ENCODE data around the gene CD300A. TPM values are rescaled to one million over a fixed set of nuclear protein-coding genes. Genes with fewer than 3 reads are reported as not detected.

CD300A gene
- total and polyA plus RNA-seq, 2 donors: 26.7 to 28.0 TPM

- 85% methylated on average over 3 of the region's 3 CpGs for WGBS
- DNase-seq (ENCODE audit: low read depth in 6 of 9, low spot score in 9 of 9): no peak
- H3K9me3 ChIP-seq (ENCODE audit: control insufficient read depth in 2 of 2, insufficient read depth in 1 of 2, low read length in 1 of 2): no peaks in the 10 kb centered on the region
- H3K27me3 ChIP-seq (ENCODE audit: control insufficient read depth in 2 of 2, insufficient read depth in 1 of 2, low read length in 1 of 2): peaks cover 0 to 8% of the 10 kb centered on the region in 2 donors
- no peaks in the 10 kb centered on the region for H3K36me3 ChIP-seq (ENCODE audit: control insufficient read depth in 2 of 2, insufficient read depth in 2 of 2, low read length in 1 of 2)
- H3K27ac ChIP-seq (ENCODE audit: low read depth in 1 of 2, low read length in 1 of 2): no peak overlapping the region
- no peak overlapping the region for H3K4me3 ChIP-seq (ENCODE audit: low read length in 2 of 2)
- H3K4me1 ChIP-seq (ENCODE audit: control insufficient read depth in 2 of 2, insufficient read depth in 2 of 2, low read length in 2 of 2): peaks cover 31 to 72% of the 10 kb centered on the region in 2 donors
These were observed 7.6 kb upstream of the CD300A start for GRCh38 chr17:74458835-74459234.

GRCh38 chr17:74459622-74460021 is 6.8 kb upstream of the CD300A start:
- no peak for DNase-seq (ENCODE audit: low read depth in 6 of 9, low spot score in 9 of 9)
- Histone ChIP-seq H3K4me1 (ENCODE audit: control insufficient read depth in 2 of 2, insufficient read depth in 2 of 2, low read length in 2 of 2) (peaks cover 29 to 74% of the 10 kb centered on the region in 2 donors), H3K9me3 (ENCODE audit: control insufficient read depth in 2 of 2, insufficient read depth in 1 of 2, low read length in 1 of 2) (no peaks in the 10 kb centered on the region), H3K36me3 (ENCODE audit: control insufficient read depth in 2 of 2, insufficient read depth in 2 of 2, low read length in 1 of 2) (no peaks in the 10 kb centered on the region), H3K27me3 (ENCODE audit: control insufficient read depth in 2 of 2, insufficient read depth in 1 of 2, low read length in 1 of 2) (peaks cover 0 to 3% of the 10 kb centered on the region in 2 donors), H3K27ac (ENCODE audit: low read depth in 1 of 2, low read length in 1 of 2) (no peak overlapping the region), H3K4me3 (ENCODE audit: low read length in 2 of 2) (no peak overlapping the region)
- WGBS: 87% methylated on average over 7 of the region's 7 CpGs

- no peaks in the 10 kb centered on the region for H3K36me3 ChIP-seq (ENCODE audit: control insufficient read depth in 2 of 2, insufficient read depth in 2 of 2, low read length in 1 of 2)
- 84% methylated on average over 2 of the region's 2 CpGs for WGBS
- H3K27ac ChIP-seq (ENCODE audit: low read depth in 1 of 2, low read length in 1 of 2): no peak overlapping the region
- H3K4me1 ChIP-seq (ENCODE audit: control insufficient read depth in 2 of 2, insufficient read depth in 2 of 2, low read length in 2 of 2): peaks cover 26 to 72% of the 10 kb centered on the region in 2 donors
- peak in 1 of 9 donors; percentile 50 for DNase-seq (ENCODE audit: low read depth in 6 of 9, low spot score in 9 of 9)
- no peaks in the 10 kb centered on the region for H3K9me3 ChIP-seq (ENCODE audit: control insufficient read depth in 2 of 2, insufficient read depth in 1 of 2, low read length in 1 of 2)
- H3K27me3 ChIP-seq (ENCODE audit: control insufficient read depth in 2 of 2, insufficient read depth in 1 of 2, low read length in 1 of 2): no peaks in the 10 kb centered on the region
- no peak overlapping the region for H3K4me3 ChIP-seq (ENCODE audit: low read length in 2 of 2)
These were observed 6.2 kb upstream of the CD300A start for GRCh38 chr17:74460241-74460640.

GRCh38 chr17:74460996-74461395 is 5.4 kb upstream of the CD300A start:
- DNase-seq (ENCODE audit: low read depth in 6 of 9, low spot score in 9 of 9): no peak
- Histone ChIP-seq H3K27me3 (ENCODE audit: control insufficient read depth in 2 of 2, insufficient read depth in 1 of 2, low read length in 1 of 2) (no peaks in the 10 kb centered on the region), H3K4me1 (ENCODE audit: control insufficient read depth in 2 of 2, insufficient read depth in 2 of 2, low read length in 2 of 2) (peaks cover 30 to 75% of the 10 kb centered on the region in 2 donors), H3K9me3 (ENCODE audit: control insufficient read depth in 2 of 2, insufficient read depth in 1 of 2, low read length in 1 of 2) (no peaks in the 10 kb centered on the region), H3K4me3 (ENCODE audit: low read length in 2 of 2) (no peak overlapping the region), H3K36me3 (ENCODE audit: control insufficient read depth in 2 of 2, insufficient read depth in 2 of 2, low read length in 1 of 2) (no peaks in the 10 kb centered on the region), H3K27ac (ENCODE audit: low read depth in 1 of 2, low read length in 1 of 2) (peak overlapping the region in 1 of 2 donors; percentile 50)
- whole genome bisulfite sequencing: 98% methylated on average over 7 of the region's 7 CpGs

- Histone ChIP-seq H3K27me3 (ENCODE audit: control insufficient read depth in 2 of 2, insufficient read depth in 1 of 2, low read length in 1 of 2) (peaks cover 0 to 2% of the 10 kb centered on the region in 2 donors), H3K4me3 (ENCODE audit: low read length in 2 of 2) (no peak overlapping the region), H3K36me3 (ENCODE audit: control insufficient read depth in 2 of 2, insufficient read depth in 2 of 2, low read length in 1 of 2) (no peaks in the 10 kb centered on the region), H3K4me1 (ENCODE audit: control insufficient read depth in 2 of 2, insufficient read depth in 2 of 2, low read length in 2 of 2) (peaks cover 34 to 81% of the 10 kb centered on the region in 2 donors), H3K27ac (ENCODE audit: low read depth in 1 of 2, low read length in 1 of 2) (peak overlapping the region; percentile 26 to 50), H3K9me3 (ENCODE audit: control insufficient read depth in 2 of 2, insufficient read depth in 1 of 2, low read length in 1 of 2) (no peaks in the 10 kb centered on the region)
- 67% methylated on average over 10 of the region's 10 CpGs for WGBS
- peak in 1 of 9 donors; percentile 51 for DNase-seq (ENCODE audit: low read depth in 6 of 9, low spot score in 9 of 9)
These were observed 4.8 kb upstream of the CD300A start for GRCh38 chr17:74461611-74462010.

GRCh38 chr17:74464730-74465377 is 1.6 kb upstream of the CD300A start:
- peak in 1 of 9 donors; percentile 39 for DNase-seq (ENCODE audit: low read depth in 6 of 9, low spot score in 9 of 9)
- Histone ChIP-seq H3K4me1 (ENCODE audit: control insufficient read depth in 2 of 2, insufficient read depth in 2 of 2, low read length in 2 of 2) (peaks cover 38 to 81% of the 10 kb centered on the region in 2 donors), H3K27ac (ENCODE audit: low read depth in 1 of 2, low read length in 1 of 2) (peak overlapping the region in 1 of 2 donors; percentile 34), H3K4me3 (ENCODE audit: low read length in 2 of 2) (no peak overlapping the region), H3K9me3 (ENCODE audit: control insufficient read depth in 2 of 2, insufficient read depth in 1 of 2, low read length in 1 of 2) (no peaks in the 10 kb centered on the region), H3K27me3 (ENCODE audit: control insufficient read depth in 2 of 2, insufficient read depth in 1 of 2, low read length in 1 of 2) (peaks cover 0 to 4% of the 10 kb centered on the region in 2 donors), H3K36me3 (ENCODE audit: control insufficient read depth in 2 of 2, insufficient read depth in 2 of 2, low read length in 1 of 2) (no peaks in the 10 kb centered on the region)
- WGBS: 90% methylated on average over 7 of the region's 7 CpGs

- Histone ChIP-seq H3K36me3 (ENCODE audit: control insufficient read depth in 2 of 2, insufficient read depth in 2 of 2, low read length in 1 of 2) (no peaks in the 10 kb centered on the region), H3K9me3 (ENCODE audit: control insufficient read depth in 2 of 2, insufficient read depth in 1 of 2, low read length in 1 of 2) (no peaks in the 10 kb centered on the region), H3K4me1 (ENCODE audit: control insufficient read depth in 2 of 2, insufficient read depth in 2 of 2, low read length in 2 of 2) (peaks cover 38 to 76% of the 10 kb centered on the region in 2 donors), H3K4me3 (ENCODE audit: low read length in 2 of 2) (no peak overlapping the region), H3K27ac (ENCODE audit: low read depth in 1 of 2, low read length in 1 of 2) (peak overlapping the region; percentile 61 to 77), H3K27me3 (ENCODE audit: control insufficient read depth in 2 of 2, insufficient read depth in 1 of 2, low read length in 1 of 2) (peaks cover 0 to 4% of the 10 kb centered on the region in 2 donors)
- no peak for DNase-seq (ENCODE audit: low read depth in 6 of 9, low spot score in 9 of 9)
- 84% methylated on average over 8 of the region's 8 CpGs for WGBS
These were observed 890 bp upstream of the CD300A start for GRCh38 chr17:74465378-74466110.

- Histone ChIP-seq H3K27me3 (ENCODE audit: control insufficient read depth in 2 of 2, insufficient read depth in 1 of 2, low read length in 1 of 2) (peaks cover 0 to 4% of the 10 kb centered on the region in 2 donors), H3K4me3 (ENCODE audit: low read length in 2 of 2) (peak overlapping the region; percentile 52 to 61), H3K36me3 (ENCODE audit: control insufficient read depth in 2 of 2, insufficient read depth in 2 of 2, low read length in 1 of 2) (no peaks in the 10 kb centered on the region), H3K27ac (ENCODE audit: low read depth in 1 of 2, low read length in 1 of 2) (peak overlapping the region; percentile 72 to 77), H3K9me3 (ENCODE audit: control insufficient read depth in 2 of 2, insufficient read depth in 1 of 2, low read length in 1 of 2) (no peaks in the 10 kb centered on the region), H3K4me1 (ENCODE audit: control insufficient read depth in 2 of 2, insufficient read depth in 2 of 2, low read length in 2 of 2) (peaks cover 34 to 70% of the 10 kb centered on the region in 2 donors)
- no peak for DNase-seq (ENCODE audit: low read depth in 6 of 9, low spot score in 9 of 9)
- 4% methylated on average over 11 of the region's 11 CpGs for WGBS
These were observed 372 bp downstream of the CD300A start for GRCh38 chr17:74466828-74467184.

- DNase-seq (ENCODE audit: low read depth in 6 of 9, low spot score in 9 of 9): peak in 2 of 9 donors; percentile 43 to 62
- peaks cover 34 to 69% of the 10 kb centered on the region in 2 donors for H3K4me1 ChIP-seq (ENCODE audit: control insufficient read depth in 2 of 2, insufficient read depth in 2 of 2, low read length in 2 of 2)
- H3K27me3 ChIP-seq (ENCODE audit: control insufficient read depth in 2 of 2, insufficient read depth in 1 of 2, low read length in 1 of 2): peaks cover 0 to 4% of the 10 kb centered on the region in 2 donors
- peak overlapping the region; percentile 52 to 55 for H3K4me3 ChIP-seq (ENCODE audit: low read length in 2 of 2)
- no peaks in the 10 kb centered on the region for H3K9me3 ChIP-seq (ENCODE audit: control insufficient read depth in 2 of 2, insufficient read depth in 1 of 2, low read length in 1 of 2)
- WGBS: 6% methylated on average over 21 of the region's 21 CpGs
- peak overlapping the region; percentile 32 to 82 for H3K27ac ChIP-seq (ENCODE audit: low read depth in 1 of 2, low read length in 1 of 2)
- H3K36me3 ChIP-seq (ENCODE audit: control insufficient read depth in 2 of 2, insufficient read depth in 2 of 2, low read length in 1 of 2): no peaks in the 10 kb centered on the region
These were observed 952 bp downstream of the CD300A start for GRCh38 chr17:74467221-74467951.
